Measurements from ENCODE around the gene KRI1. TPM values are rescaled to one million over a fixed set of nuclear protein-coding genes. Genes with fewer than 3 reads are reported as not detected.

The KRI1 gene
- total RNA-seq, 1 experiment from 2014 or later: 57.4 TPM

GRCh38 chr19:10593148-10593547 is 27.3 kb upstream of the KRI1 start:
- Histone ChIP-seq H3T11ph (ENCODE audit: low read length) (no peak overlapping the region), H3K79me2 (ENCODE audit: insufficient read depth, low read length) (no peaks in the 10 kb centered on the region), H4K20me1 (ENCODE audit: control insufficient read depth, insufficient read depth, insufficient read length) (peaks cover 2% of the 10 kb centered on the region), H3K9me3 (ENCODE audit: control insufficient read depth, low read depth, low read length) (no peaks in the 10 kb centered on the region), H3K14ac (ENCODE audit: insufficient read depth, low read length) (no peak overlapping the region), H3K9ac (ENCODE audit: extremely low read depth, insufficient read length, low read length) (no peak overlapping the region), H3K4me1 (ENCODE audit: insufficient read depth, low read length) (no peaks in the 10 kb centered on the region), H3K4me2 (ENCODE audit: insufficient read depth, insufficient read length, low read length) (no peak overlapping the region), H3K56ac (ENCODE audit: insufficient read length, low read depth, low read length) (no peak overlapping the region), H4K8ac (replicated peaks; ENCODE audit: insufficient read length, low read depth, low read length) (no peak overlapping the region), H3K23ac (ENCODE audit: insufficient read length, low read depth, low read length) (no peak overlapping the region), H3K79me1 (ENCODE audit: insufficient read depth, low read depth, low read length, poor library complexity, severe bottlenecking) (no peaks in the 10 kb centered on the region), H2AK5ac (ENCODE audit: insufficient read length, low read length) (no peak overlapping the region), H2BK15ac (ENCODE audit: low read depth, low read length) (no peak overlapping the region), H2BK5ac (ENCODE audit: insufficient read length, low read length) (no peak overlapping the region), H3K27me3 (ENCODE audit: insufficient read depth, low read length) (no peaks in the 10 kb centered on the region), H3K23me2 (ENCODE audit: insufficient read length, low read depth, low read length, poor library complexity, severe bottlenecking) (no peaks in the 10 kb centered on the region), H3K27ac (ENCODE audit: insufficient read length, low read depth, low read length) (no peak overlapping the region), H4K5ac (ENCODE audit: insufficient read length, low read depth, low read length) (no peak overlapping the region), H2BK20ac (ENCODE audit: low read depth, low read length, poor library complexity, severe bottlenecking) (no peak overlapping the region), H2AFZ (ENCODE audit: low read length) (no peak overlapping the region), H3K18ac (ENCODE audit: insufficient read length, low read depth, low read length) (no peak overlapping the region), H2BK120ac (ENCODE audit: low read depth, low read length, poor library complexity, severe bottlenecking) (no peak overlapping the region), H4K91ac (ENCODE audit: insufficient read length, low read depth, low read length) (no peak overlapping the region), H3K4ac (ENCODE audit: low read depth, low read length) (no peak overlapping the region), H2BK12ac (ENCODE audit: insufficient read length, low read depth, low read length) (no peak overlapping the region)
- no peak overlapping the region for H3K27ac Mint-ChIP-seq
- no peak overlapping the region for H3K4me3 Mint-ChIP-seq
- peaks cover 10% of the 10 kb centered on the region for H3K27me3 Mint-ChIP-seq (ENCODE audit: low read depth)
- TF ChIP-seq CTCF (conservative IDR thresholded peaks at IDR 0.05): no peak
- no peaks in the 10 kb centered on the region for H3K9me3 Mint-ChIP-seq
- no CpG with 5 or more reads among the region's 7 CpGs for WGBS (ENCODE audit: extremely low coverage, insufficient read length, low lambda C conversion rate)
- H3K4me1 Mint-ChIP-seq: no peaks in the 10 kb centered on the region
- no peak for DNase-seq
- no peaks in the 10 kb centered on the region for H3K36me3 Mint-ChIP-seq (ENCODE audit: insufficient read depth in 1 of 3, low read depth in 3 of 3)
